Fibroblast of skin of right quadriceps (primary cell): ENCODE results near the gene TLX3.
A peak's percentile ranks its signal among the peaks of the same experiment; 100 is the strongest.

ENCODE experiments used
- DNase-seq: peaks from one replicate; pipeline ENCODE4 v3.0.0-alpha.2; 2013

The TLX3 gene

DNA sequence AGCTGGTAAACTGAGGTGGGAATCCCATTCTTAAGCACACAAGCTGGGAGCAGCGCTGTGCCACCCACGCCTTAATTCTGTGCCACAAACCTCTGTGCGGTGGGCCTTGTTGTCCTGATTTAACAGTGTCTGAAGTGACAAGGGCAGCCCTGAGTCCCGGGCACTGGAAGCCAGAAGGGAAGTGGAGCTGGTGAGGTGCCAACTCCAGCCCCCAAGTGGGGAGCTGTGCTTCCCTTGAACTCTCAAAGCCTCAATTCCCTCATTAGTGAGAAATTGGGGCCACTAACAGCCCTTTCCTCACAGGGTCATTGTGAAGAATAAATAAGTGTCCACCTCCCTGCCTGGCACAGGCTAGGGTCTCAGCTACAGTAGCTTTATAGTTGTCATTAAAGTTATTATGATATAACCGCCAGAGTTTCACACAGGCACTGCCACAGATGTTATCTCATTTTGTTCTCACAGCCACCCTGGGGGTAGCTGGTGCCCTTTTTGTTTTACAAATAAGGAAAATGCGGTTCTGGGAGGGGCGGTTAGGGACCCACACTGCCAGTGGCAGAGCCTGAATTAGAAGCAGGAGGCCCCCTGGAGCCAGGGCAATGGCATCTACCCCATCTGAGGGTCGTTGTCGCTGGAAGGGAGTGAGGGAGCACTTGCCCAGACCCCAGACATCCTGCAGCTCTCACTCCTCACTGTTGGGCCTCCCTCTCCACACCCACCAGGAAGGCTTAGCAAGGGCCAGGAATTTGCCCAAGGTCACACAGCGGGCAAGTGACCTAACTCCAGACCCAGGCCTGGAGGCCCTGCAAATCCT is 2.1 kb upstream of the TLX3 start:
- DNase-seq: no peak

DNA sequence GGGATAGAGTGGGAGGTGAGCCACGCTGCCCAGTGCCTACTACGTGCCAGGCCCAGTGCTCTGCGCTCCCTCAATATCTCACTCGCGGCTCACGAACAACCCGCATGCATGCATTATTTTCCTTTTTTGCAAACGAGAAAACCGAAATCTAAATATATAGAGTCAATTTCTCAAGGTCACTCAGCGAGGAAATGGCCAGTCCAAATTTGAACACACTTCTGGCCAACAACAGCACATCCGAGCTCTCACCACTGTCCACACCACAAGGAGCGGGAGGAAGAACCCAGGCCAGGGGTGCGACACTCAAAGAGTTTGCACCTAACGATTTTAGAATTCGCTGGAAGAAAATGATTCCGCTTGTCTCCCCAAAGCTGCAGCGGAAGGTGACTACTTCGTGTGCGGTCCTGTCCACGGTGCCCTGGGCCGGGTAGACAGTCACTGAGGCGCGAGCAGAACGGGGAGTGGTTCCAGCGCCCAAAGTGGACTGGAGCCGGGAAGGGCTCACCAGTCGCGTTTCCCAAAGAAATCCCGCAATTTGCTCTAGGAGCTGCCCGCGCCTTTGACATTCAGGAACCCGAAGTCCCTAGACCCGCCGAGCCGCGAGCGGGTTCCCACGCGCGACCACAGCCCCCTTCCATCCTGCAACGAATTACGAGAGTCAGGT is 1.1 kb upstream of the TLX3 start:
- no peak for DNase-seq

DNA sequence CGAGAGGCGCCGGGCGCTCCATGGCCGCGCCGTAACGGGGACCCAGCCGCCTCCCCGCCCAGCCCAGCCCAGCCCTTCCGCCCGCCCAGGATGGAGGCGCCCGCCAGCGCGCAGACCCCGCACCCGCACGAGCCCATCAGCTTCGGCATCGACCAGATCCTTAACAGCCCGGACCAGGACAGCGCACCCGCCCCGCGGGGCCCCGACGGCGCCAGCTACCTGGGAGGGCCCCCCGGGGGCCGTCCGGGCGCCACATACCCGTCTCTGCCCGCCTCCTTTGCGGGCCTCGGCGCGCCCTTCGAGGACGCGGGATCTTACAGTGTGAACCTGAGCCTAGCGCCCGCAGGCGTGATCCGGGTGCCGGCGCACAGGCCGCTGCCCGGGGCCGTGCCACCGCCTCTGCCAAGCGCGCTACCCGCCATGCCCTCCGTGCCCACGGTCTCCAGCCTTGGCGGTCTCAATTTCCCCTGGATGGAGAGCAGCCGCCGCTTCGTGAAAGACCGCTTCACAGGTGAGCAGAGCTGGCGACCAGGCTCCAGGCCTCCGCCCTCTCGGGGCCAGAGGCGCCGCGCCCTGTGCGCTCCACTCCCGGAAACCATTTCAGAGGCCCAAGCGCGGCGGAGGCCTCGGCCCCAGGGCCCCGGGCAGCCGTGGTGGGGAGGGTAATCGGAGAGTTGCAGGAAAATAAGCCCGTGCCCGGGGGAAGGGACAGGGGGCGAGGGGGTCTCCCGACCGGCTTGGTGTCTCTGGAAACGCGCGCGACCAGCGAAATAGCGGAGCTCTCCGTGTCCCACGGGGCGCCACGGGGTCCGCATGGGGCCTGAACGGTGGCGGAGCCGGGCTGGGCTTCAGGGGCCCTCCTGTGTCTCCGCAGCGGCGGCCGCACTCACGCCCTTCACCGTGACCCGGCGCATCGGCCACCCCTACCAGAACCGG is 496 bp downstream of the TLX3 start:
- DNase-seq: no peak

DNA sequence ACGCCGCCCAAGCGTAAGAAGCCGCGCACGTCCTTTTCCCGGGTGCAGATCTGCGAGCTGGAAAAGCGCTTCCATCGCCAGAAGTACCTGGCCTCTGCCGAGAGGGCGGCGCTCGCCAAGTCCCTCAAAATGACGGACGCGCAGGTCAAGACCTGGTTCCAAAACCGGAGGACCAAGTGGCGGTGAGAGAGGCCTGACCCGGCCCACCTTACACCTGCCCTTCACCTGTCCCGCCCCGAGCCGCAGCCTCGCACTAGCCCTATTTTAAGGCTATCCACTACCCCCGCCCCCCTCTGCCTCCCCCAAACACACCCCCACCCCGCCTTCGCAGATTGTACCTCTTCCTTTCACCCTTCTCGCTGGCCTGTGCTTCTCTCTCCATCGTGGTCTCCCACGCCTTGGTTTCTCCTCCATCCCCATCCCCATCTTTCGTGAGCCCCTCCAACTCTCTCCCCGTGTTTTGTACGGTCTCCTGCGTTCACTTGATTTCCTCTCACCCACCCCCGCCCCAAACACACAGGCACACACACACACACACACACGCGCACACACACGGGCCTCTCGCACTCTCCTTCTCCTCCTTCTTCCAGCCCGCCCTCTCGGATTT is 1.3 kb downstream of the TLX3 start:
- no peak for DNase-seq

DNA sequence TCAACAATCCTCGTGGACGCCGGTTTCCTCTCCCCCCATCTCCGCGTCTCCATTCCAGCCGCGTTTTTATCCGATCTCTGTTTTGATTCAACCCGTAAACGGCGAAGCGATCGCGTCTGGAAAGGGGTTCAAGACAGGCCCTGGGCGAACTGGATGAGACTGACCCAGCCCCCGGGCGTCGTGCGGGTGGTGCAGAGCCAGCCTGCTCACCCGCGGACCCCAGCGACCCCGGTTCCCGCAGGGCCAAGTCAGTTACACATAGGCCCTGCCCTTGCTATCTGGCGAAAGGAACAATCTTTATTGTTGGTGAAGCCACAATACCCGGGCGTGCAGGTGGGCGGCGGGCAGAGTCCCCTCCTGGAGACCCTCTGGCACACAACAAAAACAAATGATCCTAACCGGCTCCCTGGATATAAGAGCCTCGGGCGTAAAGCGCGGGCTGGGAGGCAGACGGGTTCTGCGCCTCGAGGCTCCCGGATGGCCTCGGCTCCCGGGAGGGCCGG is 1.8 kb downstream of the TLX3 start:
- no peak for DNase-seq

DNA sequence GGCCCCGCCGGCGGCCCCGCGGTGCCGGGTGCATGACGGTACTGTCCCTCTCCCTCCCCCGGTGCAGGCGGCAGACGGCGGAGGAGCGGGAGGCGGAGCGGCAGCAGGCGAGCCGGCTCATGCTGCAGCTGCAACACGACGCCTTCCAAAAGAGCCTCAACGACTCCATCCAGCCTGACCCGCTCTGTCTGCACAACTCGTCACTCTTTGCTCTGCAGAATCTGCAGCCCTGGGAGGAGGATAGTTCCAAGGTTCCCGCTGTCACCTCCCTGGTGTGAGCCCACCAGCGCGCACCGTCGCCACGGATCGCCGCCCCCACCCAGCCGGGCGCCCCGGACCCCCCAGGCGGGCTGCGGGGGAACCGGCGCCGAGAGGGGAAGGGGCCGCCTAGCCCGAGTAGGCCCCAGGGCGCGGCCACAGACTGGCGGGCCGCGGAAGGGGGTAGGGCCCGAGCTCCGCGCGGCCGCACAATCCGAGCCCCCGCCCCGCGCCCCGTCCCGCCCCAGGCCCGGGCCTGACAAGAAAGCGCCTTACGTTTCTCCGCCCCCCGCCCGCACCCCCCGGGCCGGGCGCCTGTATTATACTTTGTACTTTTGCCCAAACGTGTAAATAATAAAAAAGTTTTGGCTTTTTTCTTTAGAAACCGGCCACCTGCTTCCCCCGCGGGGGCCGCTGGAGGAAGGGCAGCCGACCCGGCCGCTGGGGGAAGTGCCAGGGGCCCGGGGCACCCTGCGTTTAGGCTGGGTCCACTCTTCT is 2.5 kb downstream of the TLX3 start:
- DNase-seq: peak; percentile 34

DNA sequence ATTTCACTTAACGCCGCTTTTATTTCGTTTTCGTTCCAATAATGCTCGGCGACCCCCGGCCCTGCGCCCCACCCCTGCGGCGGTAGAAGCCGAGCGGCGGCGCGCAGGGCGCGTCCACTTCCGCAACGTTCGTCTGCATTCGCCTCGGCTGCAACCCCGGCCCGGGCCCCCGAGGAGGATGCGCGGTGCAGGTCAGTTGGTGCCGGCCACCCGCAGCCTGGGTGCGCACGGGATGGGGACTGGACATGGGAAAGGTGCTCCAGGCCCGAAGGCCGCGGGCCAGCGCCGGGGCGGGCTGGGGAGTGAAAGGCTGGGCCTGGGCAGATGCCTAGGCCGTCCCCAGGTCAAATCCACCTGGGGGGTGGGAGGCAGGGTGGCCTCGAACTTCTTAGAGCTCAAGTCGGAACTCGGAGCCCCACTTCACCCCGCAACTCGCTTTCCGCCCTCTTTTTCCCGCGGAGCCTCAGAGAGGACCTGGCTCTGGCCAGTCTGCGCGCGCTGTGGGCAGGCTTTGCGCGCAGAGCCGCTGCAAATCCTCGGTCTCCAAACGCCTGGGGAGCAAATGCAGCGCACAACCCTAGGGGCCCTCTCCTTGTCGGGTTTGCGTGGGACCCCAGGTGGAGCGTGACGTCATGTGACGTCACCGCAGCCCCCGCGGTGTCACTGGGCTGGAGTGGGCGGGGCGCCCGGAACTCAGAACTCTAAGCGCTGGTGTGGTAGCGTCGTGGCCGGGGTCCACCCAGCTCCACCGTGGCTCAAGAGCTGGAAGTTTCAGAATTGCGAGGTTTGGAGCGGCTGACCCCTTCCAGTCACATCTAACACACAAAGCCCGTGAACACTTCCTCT is 3.3 kb downstream of the TLX3 start:
- no peak for DNase-seq

DNA sequence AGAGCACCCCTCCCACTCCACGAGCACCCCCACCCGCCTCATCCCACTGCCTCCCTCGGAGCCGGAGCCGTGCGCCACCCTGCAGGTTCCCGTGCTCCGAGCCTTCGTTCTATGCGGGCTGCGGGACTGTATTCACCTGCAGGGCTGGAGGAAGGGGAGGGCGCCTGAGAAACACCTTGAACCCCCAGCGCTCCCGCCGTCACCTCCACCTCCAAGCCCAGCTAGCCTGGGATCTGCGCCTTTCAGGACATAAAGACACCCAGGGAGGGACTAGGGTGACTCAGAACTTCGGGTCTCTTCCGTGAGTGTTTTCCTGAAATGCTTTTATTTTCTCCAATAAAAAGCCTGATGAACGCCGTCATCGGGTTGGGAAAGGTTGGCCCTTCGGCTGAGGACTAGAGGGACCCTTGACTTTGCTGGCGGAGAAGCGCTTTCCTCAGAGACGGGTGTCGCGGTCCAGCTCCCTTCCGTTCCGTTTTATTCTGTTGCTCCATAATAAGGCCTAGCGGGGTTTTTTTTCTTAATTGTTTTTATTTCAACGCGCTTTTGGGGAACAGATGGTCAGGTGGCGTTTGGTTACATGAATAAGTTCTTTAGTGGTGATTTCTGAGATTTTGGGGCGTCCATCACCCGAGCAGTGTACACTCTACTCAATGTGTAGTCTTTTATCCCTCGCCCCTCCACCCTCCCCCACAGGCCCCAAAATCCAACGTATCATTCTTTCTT is 4.6 kb downstream of the TLX3 start:
- no peak for DNase-seq

DNA sequence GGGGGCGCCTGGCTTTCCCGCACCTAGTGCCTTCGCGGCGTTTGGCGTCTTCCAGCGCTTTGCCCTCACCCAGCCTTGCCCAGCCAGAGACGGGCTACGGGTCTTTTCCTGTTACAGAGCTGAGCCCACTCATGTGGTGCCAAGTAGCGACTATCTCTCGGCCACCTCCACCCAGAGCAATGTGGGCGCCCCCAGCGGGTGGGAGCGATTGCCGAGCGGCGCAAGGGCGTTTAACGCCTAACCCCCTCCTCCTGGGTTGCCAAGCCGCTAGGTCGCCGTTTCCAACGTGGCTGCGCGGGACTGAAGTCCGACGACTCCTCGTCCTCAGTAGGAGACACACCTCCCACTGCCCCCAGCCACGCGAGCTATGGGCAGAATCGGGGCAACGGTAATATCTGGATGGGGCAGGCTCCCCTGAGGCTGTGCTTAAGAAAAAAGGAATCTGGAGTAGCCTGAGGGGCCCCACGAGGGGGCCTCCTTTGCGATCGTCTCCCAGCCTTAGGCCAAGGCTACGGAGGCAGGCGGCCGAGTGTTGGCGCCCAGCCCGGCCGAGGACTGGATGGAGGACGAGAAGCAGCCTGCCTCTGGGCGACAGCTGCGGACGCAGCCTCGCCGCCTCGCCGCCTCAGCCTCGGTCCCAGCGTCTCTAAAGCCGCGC is 5.8 kb downstream of the TLX3 start:
- DNase-seq: no peak

DNA sequence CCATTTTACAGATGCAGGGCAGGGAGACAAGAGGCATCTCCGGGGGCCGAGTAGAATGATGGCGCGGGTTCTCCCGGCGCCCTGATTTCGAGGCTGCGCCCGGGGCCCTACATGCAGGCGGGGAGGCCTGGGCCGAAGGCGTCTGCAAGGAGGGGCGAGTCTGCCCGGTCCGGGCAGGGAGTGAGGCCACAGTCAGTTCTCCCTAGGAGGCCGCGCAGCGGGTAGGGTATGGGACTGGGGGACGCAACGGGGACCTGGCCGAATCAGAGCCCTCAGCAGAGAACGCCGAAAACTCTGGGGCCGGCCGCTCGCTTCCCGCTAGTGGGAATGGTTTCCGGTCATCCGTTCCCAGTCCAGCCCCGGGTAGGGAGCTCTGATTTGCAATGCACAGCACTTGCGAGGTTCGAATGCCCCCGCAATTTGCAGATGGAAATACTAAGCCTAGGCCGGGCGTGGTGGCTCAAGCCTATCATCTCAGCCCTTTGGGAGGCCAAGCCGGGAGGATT is 6.4 kb downstream of the TLX3 start:
- no peak for DNase-seq

DNA sequence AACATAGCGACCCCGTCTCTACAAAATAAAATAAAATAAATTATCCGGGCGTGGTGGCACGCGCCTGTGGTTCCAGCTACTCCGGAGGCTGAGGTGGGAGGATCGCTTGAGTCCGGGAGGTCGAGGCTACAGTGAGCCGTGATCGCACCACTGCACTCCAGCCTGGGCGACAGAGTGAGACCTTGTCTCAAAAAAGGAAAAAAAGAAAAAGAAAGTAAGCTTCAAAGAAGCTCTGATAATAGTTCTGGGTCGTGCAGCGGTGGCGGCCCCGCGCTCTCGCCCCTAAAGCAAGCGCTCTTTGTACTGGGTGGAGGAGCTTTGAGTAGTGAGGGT is 6.8 kb downstream of the TLX3 start:
- DNase-seq: no peak

DNA sequence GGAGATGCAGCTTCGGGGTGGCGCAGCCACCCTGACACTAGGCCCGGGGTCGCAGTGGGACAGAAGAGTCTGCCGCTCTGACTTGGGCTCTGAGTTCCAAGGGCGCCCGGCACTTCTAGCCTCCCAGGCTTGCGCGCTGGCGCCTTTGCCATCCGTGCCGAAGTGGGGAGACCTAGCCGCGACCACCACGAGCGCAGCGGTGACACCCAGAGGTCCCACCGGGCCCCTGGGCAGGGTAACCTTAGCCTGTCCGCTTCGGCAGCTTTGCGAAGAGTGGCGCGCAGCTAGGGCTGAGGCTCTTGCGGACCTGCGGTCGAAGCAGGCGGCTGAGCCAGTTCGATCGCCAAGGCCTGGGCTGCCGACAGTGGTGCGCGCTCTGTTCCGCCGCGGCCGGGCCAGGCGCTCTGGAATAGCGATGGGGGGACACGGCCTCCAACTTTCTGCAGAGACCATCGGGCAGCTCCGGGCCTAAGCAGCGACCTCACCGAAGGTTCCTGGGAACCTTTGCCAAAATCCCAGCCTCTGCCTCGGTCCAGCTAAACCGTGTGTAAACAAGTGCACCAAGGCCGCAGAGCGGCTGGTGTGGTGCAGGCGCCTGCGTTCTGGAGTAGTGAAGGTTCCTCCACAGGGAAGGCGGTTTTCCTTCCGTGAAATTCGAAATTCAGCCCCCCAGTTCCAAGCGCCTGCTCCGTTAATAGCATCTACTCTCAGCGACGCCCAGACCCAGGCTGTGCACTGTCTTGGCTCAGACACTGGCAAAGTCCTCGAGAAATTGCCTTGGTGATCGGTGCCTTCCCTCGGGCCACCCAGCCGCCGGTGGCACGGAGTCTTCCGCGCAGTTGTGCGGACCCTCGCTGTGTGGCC is 7.4 kb downstream of the TLX3 start:
- DNase-seq: no peak

DNA sequence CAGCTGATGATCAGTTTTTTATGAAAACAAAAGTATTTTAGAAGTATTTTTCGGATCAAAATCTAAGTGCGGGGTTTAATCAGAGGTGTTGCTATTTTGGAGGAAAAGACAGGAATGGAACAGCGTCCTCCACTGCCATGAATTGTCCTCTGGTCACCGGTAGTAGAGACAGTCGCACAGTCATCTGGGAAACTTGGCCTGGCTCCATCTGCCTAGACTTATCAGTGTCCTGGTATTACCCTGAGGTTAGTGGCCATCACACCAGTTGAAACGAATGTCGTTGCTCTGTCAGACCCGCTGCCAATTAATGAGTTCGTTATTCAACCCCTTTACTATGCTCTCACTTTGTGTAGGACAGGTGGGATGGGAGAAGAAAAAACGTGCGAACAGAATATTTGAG is 8.2 kb downstream of the TLX3 start:
- no peak for DNase-seq

DNA sequence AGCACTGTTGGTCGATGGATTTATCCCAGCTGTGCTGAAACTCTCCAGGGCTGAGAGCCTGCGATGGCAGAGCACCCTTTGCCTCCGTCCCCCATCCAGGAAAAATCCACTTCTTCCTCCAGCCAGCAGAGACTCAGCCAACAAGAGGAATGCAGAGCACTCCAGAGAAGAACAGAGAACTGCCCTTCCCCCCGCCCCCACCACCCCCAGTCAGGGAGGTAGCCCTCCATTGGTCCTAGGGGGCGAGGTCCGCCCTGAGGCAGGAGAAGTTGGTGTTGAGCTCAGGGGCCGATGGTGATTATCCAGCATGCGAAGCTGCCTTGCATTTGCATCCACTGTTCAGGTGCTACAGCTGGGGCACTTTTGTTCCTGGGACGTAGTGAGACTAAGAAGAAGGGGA is 9.0 kb downstream of the TLX3 start:
- DNase-seq: no peak

DNA sequence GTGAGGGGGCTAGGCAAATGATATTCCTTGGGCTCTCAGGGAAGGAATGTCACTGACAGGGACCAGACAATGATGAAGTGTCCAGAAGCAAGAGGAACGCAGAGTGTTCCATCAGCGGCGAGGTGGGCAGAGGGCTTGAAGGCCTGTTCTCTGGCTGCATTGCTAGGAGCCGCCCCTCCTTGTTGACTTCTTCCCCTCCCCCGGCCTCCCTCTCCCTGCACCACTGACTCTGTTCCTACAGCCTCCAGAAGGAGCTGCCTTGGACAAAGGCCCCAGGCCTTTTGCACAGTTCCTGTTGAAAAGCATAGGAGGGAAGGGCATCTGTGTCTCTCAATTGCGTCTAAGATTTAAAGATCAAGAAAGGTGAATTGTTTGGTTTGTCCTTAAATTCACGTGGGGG is 12.4 kb downstream of the TLX3 start:
- DNase-seq: no peak

DNA sequence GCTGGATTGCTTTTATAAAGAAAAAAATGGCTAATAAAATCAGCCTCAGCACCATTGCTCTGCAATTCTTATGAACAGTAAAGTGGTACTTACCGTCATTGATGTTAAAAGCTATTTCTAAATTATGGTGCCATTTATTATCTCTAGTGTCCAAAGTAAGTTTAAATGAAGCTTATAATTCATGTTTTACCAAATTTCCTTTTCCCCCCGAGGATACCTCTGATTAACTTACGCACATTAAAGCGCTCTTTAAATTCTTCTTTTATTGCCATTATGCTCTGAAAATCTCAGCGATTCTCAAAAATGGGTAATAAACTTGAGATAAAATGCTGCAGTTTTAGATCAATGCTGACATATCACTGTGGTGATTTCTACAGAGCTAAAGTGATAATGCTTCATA is 13.5 kb downstream of the TLX3 start:
- no peak for DNase-seq

DNA sequence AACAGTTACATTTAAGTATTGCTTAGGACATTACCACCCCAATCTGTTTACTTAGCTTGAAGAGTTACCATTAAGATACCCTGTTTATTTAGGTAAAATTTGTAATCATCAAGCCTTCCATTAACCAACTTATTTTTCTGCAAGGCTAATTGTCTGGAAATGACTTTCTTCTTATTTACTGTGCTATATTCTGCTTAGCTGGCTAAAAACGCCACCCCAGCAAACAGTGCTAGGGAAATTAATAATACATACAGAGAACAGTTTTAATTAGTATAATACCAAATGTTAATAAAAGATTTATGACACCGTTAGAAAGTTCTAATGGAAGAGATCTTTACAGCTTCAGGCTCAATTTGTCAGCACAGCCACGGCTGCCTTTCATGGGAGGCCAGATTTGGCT is 14.0 kb downstream of the TLX3 start:
- no peak for DNase-seq

DNA sequence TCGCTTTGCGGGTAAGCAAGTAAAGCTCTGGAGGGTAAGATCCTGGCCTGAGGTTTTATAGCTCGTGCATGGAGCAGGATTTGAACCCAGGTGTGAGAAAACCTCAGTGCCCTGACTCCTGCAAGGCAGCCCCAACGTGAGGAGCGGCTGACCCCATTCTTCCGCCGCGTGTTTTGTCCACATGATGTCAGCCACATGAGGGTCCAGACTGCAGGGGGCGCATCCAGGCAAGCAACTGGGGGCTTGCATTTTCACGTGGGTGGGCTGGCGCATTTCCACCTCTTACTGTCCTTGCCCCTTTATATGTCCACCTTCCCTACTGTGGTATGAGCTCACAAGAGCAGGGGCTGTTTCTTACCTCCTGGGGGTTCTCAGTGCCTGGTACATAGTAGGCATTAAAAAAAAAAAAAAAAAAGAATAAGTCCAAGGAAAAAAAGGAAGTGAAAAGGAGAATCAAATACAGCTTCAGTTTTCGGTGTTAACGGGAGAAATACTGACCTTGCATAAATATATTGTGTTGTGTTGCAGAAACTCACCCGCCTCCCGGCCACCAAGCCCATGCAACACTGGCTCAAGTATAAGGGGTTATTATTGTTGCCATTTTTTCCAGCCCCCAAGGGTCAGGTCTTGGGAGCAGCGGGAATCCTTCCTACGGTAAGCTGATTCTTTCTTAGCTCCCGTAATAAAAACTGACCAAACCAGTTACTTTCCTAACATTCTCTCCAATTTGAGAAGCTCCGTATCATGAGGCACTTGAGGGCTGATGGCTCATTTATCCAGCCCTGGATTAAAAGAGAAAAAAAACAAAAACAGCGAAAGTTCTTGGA is 15.0 kb downstream of the TLX3 start:
- no peak for DNase-seq
